ENCODE measurements around the gene PDZRN4.

DNA sequence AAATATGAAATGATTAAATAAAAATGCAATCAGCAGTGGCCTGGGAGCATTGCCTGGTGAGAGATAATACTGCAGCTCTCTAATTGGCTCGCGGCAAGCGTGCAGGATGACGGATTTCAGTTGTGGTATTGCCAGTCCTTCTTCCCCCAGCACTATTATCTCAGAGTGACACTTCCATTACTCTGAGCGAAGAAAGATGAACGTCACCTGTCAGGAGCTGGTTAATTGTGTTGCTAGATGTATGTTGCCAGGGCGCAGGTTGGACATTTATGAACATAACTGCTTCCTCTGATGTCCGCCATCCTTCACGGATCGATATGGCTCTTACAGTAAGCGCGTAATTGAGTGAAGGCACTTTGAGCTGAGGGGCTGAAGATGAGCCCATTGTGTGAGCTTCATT, 374.9 kb downstream of the PDZRN4 start:
- TF ChIP-seq, protein P1, sequence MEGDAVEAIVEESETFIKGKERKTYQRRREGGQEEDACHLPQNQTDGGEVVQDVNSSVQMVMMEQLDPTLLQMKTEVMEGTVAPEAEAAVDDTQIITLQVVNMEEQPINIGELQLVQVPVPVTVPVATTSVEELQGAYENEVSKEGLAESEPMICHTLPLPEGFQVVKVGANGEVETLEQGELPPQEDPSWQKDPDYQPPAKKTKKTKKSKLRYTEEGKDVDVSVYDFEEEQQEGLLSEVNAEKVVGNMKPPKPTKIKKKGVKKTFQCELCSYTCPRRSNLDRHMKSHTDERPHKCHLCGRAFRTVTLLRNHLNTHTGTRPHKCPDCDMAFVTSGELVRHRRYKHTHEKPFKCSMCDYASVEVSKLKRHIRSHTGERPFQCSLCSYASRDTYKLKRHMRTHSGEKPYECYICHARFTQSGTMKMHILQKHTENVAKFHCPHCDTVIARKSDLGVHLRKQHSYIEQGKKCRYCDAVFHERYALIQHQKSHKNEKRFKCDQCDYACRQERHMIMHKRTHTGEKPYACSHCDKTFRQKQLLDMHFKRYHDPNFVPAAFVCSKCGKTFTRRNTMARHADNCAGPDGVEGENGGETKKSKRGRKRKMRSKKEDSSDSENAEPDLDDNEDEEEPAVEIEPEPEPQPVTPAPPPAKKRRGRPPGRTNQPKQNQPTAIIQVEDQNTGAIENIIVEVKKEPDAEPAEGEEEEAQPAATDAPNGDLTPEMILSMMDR (IDR thresholded peaks at IDR 0.05): no peak
- no peak for TF ChIP-seq POLR2A (IDR thresholded peaks at IDR 0.05)
- no peak for TF ChIP-seq EP300 (IDR thresholded peaks at IDR 0.05)
- no peak for TF ChIP-seq POLR2AphosphoS5 (IDR thresholded peaks at IDR 0.05)

Data from suprapubic skin (tissue), 4 donors.